ENCODE data around the gene MIGA2. TPM values are rescaled to one million over a fixed set of nuclear protein-coding genes. Genes with fewer than 3 reads are reported as not detected.

The MIGA2 gene
- total and polyA plus RNA-seq, 9 of the 15 experiments (the other 6 are each of a cell fraction or from before 2014, with no cell fraction given) = 0.15 to 54.1 (median 18.0) TPM

DNA sequence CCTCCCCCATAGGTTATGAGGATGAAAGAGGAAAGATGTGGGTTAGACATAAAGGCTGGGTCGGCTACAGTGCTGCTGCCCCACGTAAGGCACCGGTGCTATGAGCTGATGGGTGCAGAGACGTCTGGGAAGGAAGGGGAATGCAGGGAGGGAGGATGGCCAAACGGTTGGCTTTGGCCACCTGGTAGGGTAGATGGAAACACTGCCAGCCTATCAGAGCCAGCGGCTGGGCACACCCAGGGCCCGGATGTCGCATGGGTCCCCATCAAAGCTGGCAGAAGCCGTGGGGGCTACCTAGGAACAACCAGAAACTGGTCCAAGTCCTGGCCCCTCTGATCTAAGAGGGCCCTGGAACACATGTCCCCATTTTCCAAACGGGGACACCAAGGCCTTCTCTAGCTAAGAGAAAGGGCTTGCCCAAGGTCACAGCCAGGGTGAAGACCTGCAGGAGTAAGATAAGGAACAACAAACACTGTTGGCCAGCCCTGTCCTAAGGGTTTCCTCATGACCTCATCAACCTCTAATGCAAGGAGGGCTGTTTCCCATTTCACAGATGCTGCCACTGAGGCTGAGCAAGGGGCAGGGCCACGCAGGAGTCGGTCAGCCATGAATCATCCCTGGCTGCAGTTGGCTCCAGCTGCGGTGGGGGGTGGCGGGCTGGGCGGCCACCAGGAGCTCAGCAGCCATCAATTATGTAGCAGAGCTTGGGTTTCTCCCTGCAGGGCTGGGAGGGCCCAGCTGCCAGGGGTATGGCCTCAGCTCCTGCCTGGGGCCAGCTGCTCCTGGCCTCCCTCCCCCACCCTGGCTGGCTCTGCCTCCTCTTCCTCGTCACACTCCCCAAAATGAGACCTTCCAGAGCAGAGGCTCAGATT lies 13.2 kb upstream of the MIGA2 start (continued):
- TF ChIP-seq EP400 (IDR thresholded peaks at IDR 0.05) = peak; percentile 49; the same call in 1 of the 2 replicates
- TF ChIP-seq, protein P1, sequence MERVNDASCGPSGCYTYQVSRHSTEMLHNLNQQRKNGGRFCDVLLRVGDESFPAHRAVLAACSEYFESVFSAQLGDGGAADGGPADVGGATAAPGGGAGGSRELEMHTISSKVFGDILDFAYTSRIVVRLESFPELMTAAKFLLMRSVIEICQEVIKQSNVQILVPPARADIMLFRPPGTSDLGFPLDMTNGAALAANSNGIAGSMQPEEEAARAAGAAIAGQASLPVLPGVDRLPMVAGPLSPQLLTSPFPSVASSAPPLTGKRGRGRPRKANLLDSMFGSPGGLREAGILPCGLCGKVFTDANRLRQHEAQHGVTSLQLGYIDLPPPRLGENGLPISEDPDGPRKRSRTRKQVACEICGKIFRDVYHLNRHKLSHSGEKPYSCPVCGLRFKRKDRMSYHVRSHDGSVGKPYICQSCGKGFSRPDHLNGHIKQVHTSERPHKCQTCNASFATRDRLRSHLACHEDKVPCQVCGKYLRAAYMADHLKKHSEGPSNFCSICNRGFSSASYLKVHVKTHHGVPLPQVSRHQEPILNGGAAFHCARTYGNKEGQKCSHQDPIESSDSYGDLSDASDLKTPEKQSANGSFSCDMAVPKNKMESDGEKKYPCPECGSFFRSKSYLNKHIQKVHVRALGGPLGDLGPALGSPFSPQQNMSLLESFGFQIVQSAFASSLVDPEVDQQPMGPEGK (CRISPR knock-in tag; IDR thresholded peaks at IDR 0.05; ENCODE audit: borderline replicate concordance) = no peak
- no peak for TF ChIP-seq CBX2 (IDR thresholded peaks at IDR 0.05; ENCODE audit: insufficient read depth, low read length, poor library complexity, severe bottlenecking)
- TF ChIP-seq ARNT (IDR thresholded peaks at IDR 0.05) = peak; percentile 39 to 81; a peak in 3 of 4 replicates
- TF ChIP-seq, protein P2, sequence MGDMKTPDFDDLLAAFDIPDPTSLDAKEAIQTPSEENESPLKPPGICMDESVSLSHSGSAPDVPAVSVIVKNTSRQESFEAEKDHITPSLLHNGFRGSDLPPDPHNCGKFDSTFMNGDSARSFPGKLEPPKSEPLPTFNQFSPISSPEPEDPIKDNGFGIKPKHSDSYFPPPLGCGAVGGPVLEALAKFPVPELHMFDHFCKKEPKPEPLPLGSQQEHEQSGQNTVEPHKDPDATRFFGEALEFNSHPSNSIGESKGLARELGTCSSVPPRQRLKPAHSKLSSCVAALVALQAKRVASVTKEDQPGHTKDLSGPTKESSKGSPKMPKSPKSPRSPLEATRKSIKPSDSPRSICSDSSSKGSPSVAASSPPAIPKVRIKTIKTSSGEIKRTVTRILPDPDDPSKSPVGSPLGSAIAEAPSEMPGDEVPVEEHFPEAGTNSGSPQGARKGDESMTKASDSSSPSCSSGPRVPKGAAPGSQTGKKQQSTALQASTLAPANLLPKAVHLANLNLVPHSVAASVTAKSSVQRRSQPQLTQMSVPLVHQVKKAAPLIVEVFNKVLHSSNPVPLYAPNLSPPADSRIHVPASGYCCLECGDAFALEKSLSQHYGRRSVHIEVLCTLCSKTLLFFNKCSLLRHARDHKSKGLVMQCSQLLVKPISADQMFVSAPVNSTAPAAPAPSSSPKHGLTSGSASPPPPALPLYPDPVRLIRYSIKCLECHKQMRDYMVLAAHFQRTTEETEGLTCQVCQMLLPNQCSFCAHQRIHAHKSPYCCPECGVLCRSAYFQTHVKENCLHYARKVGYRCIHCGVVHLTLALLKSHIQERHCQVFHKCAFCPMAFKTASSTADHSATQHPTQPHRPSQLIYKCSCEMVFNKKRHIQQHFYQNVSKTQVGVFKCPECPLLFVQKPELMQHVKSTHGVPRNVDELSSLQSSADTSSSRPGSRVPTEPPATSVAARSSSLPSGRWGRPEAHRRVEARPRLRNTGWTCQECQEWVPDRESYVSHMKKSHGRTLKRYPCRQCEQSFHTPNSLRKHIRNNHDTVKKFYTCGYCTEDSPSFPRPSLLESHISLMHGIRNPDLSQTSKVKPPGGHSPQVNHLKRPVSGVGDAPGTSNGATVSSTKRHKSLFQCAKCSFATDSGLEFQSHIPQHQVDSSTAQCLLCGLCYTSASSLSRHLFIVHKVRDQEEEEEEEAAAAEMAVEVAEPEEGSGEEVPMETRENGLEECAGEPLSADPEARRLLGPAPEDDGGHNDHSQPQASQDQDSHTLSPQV (IDR thresholded peaks at IDR 0.05) = no peak; the same call in 1 of the 2 replicates
- TF ChIP-seq, protein P3, sequence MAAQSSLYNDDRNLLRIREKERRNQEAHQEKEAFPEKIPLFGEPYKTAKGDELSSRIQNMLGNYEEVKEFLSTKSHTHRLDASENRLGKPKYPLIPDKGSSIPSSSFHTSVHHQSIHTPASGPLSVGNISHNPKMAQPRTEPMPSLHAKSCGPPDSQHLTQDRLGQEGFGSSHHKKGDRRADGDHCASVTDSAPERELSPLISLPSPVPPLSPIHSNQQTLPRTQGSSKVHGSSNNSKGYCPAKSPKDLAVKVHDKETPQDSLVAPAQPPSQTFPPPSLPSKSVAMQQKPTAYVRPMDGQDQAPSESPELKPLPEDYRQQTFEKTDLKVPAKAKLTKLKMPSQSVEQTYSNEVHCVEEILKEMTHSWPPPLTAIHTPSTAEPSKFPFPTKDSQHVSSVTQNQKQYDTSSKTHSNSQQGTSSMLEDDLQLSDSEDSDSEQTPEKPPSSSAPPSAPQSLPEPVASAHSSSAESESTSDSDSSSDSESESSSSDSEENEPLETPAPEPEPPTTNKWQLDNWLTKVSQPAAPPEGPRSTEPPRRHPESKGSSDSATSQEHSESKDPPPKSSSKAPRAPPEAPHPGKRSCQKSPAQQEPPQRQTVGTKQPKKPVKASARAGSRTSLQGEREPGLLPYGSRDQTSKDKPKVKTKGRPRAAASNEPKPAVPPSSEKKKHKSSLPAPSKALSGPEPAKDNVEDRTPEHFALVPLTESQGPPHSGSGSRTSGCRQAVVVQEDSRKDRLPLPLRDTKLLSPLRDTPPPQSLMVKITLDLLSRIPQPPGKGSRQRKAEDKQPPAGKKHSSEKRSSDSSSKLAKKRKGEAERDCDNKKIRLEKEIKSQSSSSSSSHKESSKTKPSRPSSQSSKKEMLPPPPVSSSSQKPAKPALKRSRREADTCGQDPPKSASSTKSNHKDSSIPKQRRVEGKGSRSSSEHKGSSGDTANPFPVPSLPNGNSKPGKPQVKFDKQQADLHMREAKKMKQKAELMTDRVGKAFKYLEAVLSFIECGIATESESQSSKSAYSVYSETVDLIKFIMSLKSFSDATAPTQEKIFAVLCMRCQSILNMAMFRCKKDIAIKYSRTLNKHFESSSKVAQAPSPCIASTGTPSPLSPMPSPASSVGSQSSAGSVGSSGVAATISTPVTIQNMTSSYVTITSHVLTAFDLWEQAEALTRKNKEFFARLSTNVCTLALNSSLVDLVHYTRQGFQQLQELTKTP (IDR thresholded peaks at IDR 0.05; ENCODE audit: low read depth in 1 of 2, partially characterized antibody in 2 of 2) = peak in 1 of 2 experiments; percentile 32
- TF ChIP-seq KAT2B (IDR thresholded peaks at IDR 0.05; ENCODE audit: low read depth, low read length) = no peak
- TF ChIP-seq ZNF717 (CRISPR knock-in tag; IDR thresholded peaks at IDR 0.05) = no peak
- no peak for TF ChIP-seq ZNF384 (IDR thresholded peaks at IDR 0.05; ENCODE audit: low read depth, low read length)
- 0 out of 2 replicates have a peak, but pooled peaks have one; percentile 66 for TF ChIP-seq LCOR (CRISPR knock-in tag; IDR thresholded peaks at IDR 0.05)
- TF ChIP-seq MCM2 (IDR thresholded peaks at IDR 0.05; ENCODE audit: low read depth) = no peak
- no peak for TF ChIP-seq KDM5B (IDR thresholded peaks at IDR 0.05; ENCODE audit: insufficient replicate concordance, low read depth, low read length)
